Astrocyte (in vitro differentiated cells and primary cell): ENCODE measurements around the gene CNGA1.

Experiments
- CTCF ChIP-seq: IDR thresholded peaks from 2 replicates; pipeline ENCODE4 v1.5.1; 2011; ENCODE audit warnings: low read depth, mild to moderate bottlenecking, inconsistent platforms, low read length, moderate library complexity; ENCODE audit not compliant: insufficient read depth
- EZH2 ChIP-seq: IDR thresholded peaks from 2 replicates; pipeline ENCODE4 v1.6.1; 2012; ENCODE audit warnings: mild to moderate bottlenecking, low read length, inconsistent platforms; ENCODE audit not compliant: insufficient read depth

DNA sequence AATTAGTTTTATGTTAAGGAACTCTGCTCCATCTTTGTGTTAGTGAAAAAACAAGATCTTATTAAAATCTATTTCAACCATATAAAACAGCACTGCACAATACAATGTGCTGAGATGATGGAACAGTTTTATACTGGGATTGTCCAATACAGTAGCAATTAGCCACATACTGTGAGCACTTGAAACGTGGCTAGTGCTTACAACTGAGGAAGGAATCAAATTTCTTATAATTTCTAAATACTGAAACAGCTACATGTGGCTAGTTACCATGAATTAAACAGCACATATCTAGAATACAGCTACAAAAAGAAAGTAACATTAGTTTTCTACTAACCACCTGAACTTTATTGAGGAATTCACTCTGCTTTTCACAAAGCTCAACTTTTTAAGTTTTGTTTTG is 116.8 kb downstream of the CNGA1 start:
- TF ChIP-seq CTCF (no peak), EZH2 (no peak)
